ENCODE measurements around the gene DMC1.

DMC1 gene

GRCh38 chr22:38549101-38549894, 20.7 kb downstream of the DMC1 start:
- Histone ChIP-seq H3K4me3 (ENCODE audit: low read length) (no peak overlapping the region), H3K4me1 (ENCODE audit: control insufficient read depth, insufficient read depth, low read length) (no peaks in the 10 kb centered on the region), H3K27ac (ENCODE audit: low read depth, low read length) (no peak overlapping the region), H3K9ac (ENCODE audit: low read length) (no peak overlapping the region), H3K27me3 (ENCODE audit: control insufficient read depth, insufficient read depth, low read length) (no peaks in the 10 kb centered on the region), H3K36me3 (ENCODE audit: control insufficient read depth, insufficient read depth, low read length) (no peaks in the 10 kb centered on the region)

GRCh38 chr22:38540701-38541100, 29.3 kb downstream of the DMC1 start:
- Histone ChIP-seq H3K4me3 (ENCODE audit: low read length) (no peak overlapping the region), H3K4me1 (ENCODE audit: control insufficient read depth, insufficient read depth, low read length) (no peaks in the 10 kb centered on the region), H3K9ac (ENCODE audit: low read length) (no peak overlapping the region)

GRCh38 chr22:38531251-38531938, 38.6 kb downstream of the DMC1 start:
- Histone ChIP-seq H3K27ac (ENCODE audit: low read depth, low read length) (no peak overlapping the region), H3K27me3 (ENCODE audit: control insufficient read depth, insufficient read depth, low read length) (no peaks in the 10 kb centered on the region), H3K4me3 (ENCODE audit: low read length) (no peak overlapping the region), H3K9ac (ENCODE audit: low read length) (no peak overlapping the region), H3K4me1 (ENCODE audit: control insufficient read depth, insufficient read depth, low read length) (no peaks in the 10 kb centered on the region), H3K36me3 (ENCODE audit: control insufficient read depth, insufficient read depth, low read length) (no peaks in the 10 kb centered on the region)

More at GRCh38 chr22:38540701-38541100, 29.3 kb downstream of the DMC1 start:
- Histone ChIP-seq H3K27me3 (ENCODE audit: control insufficient read depth, insufficient read depth, low read length) (no peaks in the 10 kb centered on the region), H3K27ac (ENCODE audit: low read depth, low read length) (no peak overlapping the region), H3K36me3 (ENCODE audit: control insufficient read depth, insufficient read depth, low read length) (no peaks in the 10 kb centered on the region)

GRCh38 chr22:38524429-38524828, 45.6 kb downstream of the DMC1 start:
- no peak overlapping the region for H3K9ac ChIP-seq (ENCODE audit: low read length)
- no peaks in the 10 kb centered on the region for H3K4me1 ChIP-seq (ENCODE audit: control insufficient read depth, insufficient read depth, low read length)
- H3K27ac ChIP-seq (ENCODE audit: low read depth, low read length), result no peak overlapping the region
- no peak overlapping the region for H3K4me3 ChIP-seq (ENCODE audit: low read length)
- no peaks in the 10 kb centered on the region for H3K36me3 ChIP-seq (ENCODE audit: control insufficient read depth, insufficient read depth, low read length)
- no peaks in the 10 kb centered on the region for H3K27me3 ChIP-seq (ENCODE audit: control insufficient read depth, insufficient read depth, low read length)

- H3K9ac ChIP-seq (ENCODE audit: low read length), result no peak overlapping the region
- H3K4me1 ChIP-seq (ENCODE audit: control insufficient read depth, insufficient read depth, low read length), result no peaks in the 10 kb centered on the region
- H3K36me3 ChIP-seq (ENCODE audit: control insufficient read depth, insufficient read depth, low read length), result no peaks in the 10 kb centered on the region
- H3K27ac ChIP-seq (ENCODE audit: low read depth, low read length), result no peak overlapping the region
- H3K4me3 ChIP-seq (ENCODE audit: low read length), result no peak overlapping the region
- no peaks in the 10 kb centered on the region for H3K27me3 ChIP-seq (ENCODE audit: control insufficient read depth, insufficient read depth, low read length)
Observed at GRCh38 chr22:38523479-38523878, 46.5 kb downstream of the DMC1 start.

GRCh38 chr22:38523029-38523428, 47.0 kb downstream of the DMC1 start:
- H3K27me3 ChIP-seq (ENCODE audit: control insufficient read depth, insufficient read depth, low read length), result no peaks in the 10 kb centered on the region
- no peaks in the 10 kb centered on the region for H3K4me1 ChIP-seq (ENCODE audit: control insufficient read depth, insufficient read depth, low read length)
- no peak overlapping the region for H3K27ac ChIP-seq (ENCODE audit: low read depth, low read length)
- H3K36me3 ChIP-seq (ENCODE audit: control insufficient read depth, insufficient read depth, low read length), result no peaks in the 10 kb centered on the region
- H3K4me3 ChIP-seq (ENCODE audit: low read length), result no peak overlapping the region
- no peak overlapping the region for H3K9ac ChIP-seq (ENCODE audit: low read length)

- Histone ChIP-seq H3K36me3 (ENCODE audit: control insufficient read depth, insufficient read depth, low read length) (no peaks in the 10 kb centered on the region), H3K27ac (ENCODE audit: low read depth, low read length) (no peak overlapping the region), H3K4me3 (ENCODE audit: low read length) (no peak overlapping the region), H3K27me3 (ENCODE audit: control insufficient read depth, insufficient read depth, low read length) (no peaks in the 10 kb centered on the region), H3K9ac (ENCODE audit: low read length) (no peak overlapping the region), H3K4me1 (ENCODE audit: control insufficient read depth, insufficient read depth, low read length) (no peaks in the 10 kb centered on the region)
Observed at GRCh38 chr22:38519453-38520250, 50.3 kb downstream of the DMC1 start.

GRCh38 chr22:38518620-38519019, 51.4 kb downstream of the DMC1 start:
- no peaks in the 10 kb centered on the region for H3K4me1 ChIP-seq (ENCODE audit: control insufficient read depth, insufficient read depth, low read length)
- no peak overlapping the region for H3K9ac ChIP-seq (ENCODE audit: low read length)
- H3K4me3 ChIP-seq (ENCODE audit: low read length), result no peak overlapping the region
- no peaks in the 10 kb centered on the region for H3K27me3 ChIP-seq (ENCODE audit: control insufficient read depth, insufficient read depth, low read length)
- H3K36me3 ChIP-seq (ENCODE audit: control insufficient read depth, insufficient read depth, low read length), result no peaks in the 10 kb centered on the region
- no peak overlapping the region for H3K27ac ChIP-seq (ENCODE audit: low read depth, low read length)

- H3K4me3 ChIP-seq (ENCODE audit: low read length), result no peak overlapping the region
- H3K27me3 ChIP-seq (ENCODE audit: control insufficient read depth, insufficient read depth, low read length), result no peaks in the 10 kb centered on the region
- H3K9ac ChIP-seq (ENCODE audit: low read length), result no peak overlapping the region
- no peaks in the 10 kb centered on the region for H3K36me3 ChIP-seq (ENCODE audit: control insufficient read depth, insufficient read depth, low read length)
- no peak overlapping the region for H3K27ac ChIP-seq (ENCODE audit: low read depth, low read length)
- no peaks in the 10 kb centered on the region for H3K4me1 ChIP-seq (ENCODE audit: control insufficient read depth, insufficient read depth, low read length)
Observed at GRCh38 chr22:38513063-38513462, 56.9 kb downstream of the DMC1 start.

- Histone ChIP-seq H3K27me3 (ENCODE audit: control insufficient read depth, insufficient read depth, low read length) (no peaks in the 10 kb centered on the region), H3K4me1 (ENCODE audit: control insufficient read depth, insufficient read depth, low read length) (peaks cover 5% of the 10 kb centered on the region), H3K36me3 (ENCODE audit: control insufficient read depth, insufficient read depth, low read length) (peaks cover 4% of the 10 kb centered on the region), H3K4me3 (ENCODE audit: low read length) (no peak overlapping the region), H3K27ac (ENCODE audit: low read depth, low read length) (no peak overlapping the region), H3K9ac (ENCODE audit: low read length) (no peak overlapping the region)
Observed at GRCh38 chr22:38510416-38510970, 59.5 kb downstream of the DMC1 start.

- peak within 1 kb of the TSS; percentile 96 for H3K4me3 ChIP-seq (ENCODE audit: low read length)
- no peaks in the 10 kb centered on the region for H3K27me3 ChIP-seq (ENCODE audit: control insufficient read depth, insufficient read depth, low read length)
- H3K27ac ChIP-seq (ENCODE audit: low read depth, low read length), result peak within 1 kb of the TSS; percentile 100
- H3K36me3 ChIP-seq (ENCODE audit: control insufficient read depth, insufficient read depth, low read length), result peaks cover 4% of the 10 kb centered on the region
- H3K9ac ChIP-seq (ENCODE audit: low read length), result peak within 1 kb of the TSS; percentile 100
- peaks cover 24% of the 10 kb centered on the region for H3K4me1 ChIP-seq (ENCODE audit: control insufficient read depth, insufficient read depth, low read length)
Observed at GRCh38 chr22:38506118-38506962, 63.6 kb downstream of the DMC1 start, which contains the start of gene DDX17. Gene DDX17, minus strand, starts transcription at chr22:38506311.

All from rectal smooth muscle tissue (tissue), 1 donor.